HPDE6-E6E7 (cell line): ENCODE data around the gene DNAJC15.
"Not testable (repeated sequence)": the region's sequence is repeated elsewhere in the genome, so short reads cannot be mapped to it uniquely, and the experiment has no call there.

Source experiments
- DNase-seq: peaks from one replicate; pipeline ENCODE4 v3.0.0; 2011; ENCODE audit warnings: missing footprints; ENCODE audit errors: extremely low spot score

Gene DNAJC15

DNA sequence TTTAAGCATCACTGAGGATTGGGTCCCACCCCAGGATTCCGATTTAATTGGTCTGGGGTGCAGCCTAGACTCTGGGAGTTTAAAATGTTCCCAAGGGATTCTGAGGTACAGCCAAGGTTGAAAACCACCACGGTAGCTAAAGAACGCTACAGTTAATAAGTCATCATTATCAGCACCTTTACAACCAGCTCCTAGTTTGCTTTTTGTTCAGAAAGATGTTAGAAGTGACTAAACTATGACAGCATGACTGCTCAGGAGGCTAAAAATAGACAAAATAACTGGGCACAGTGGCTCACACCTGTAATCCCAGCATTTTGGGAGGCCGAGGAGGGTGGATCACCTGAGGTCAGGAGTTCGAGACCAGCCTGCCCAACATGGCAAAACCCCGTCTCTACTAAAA lies 19.7 kb upstream of the DNAJC15 start:
- no peak for DNase-seq

DNA sequence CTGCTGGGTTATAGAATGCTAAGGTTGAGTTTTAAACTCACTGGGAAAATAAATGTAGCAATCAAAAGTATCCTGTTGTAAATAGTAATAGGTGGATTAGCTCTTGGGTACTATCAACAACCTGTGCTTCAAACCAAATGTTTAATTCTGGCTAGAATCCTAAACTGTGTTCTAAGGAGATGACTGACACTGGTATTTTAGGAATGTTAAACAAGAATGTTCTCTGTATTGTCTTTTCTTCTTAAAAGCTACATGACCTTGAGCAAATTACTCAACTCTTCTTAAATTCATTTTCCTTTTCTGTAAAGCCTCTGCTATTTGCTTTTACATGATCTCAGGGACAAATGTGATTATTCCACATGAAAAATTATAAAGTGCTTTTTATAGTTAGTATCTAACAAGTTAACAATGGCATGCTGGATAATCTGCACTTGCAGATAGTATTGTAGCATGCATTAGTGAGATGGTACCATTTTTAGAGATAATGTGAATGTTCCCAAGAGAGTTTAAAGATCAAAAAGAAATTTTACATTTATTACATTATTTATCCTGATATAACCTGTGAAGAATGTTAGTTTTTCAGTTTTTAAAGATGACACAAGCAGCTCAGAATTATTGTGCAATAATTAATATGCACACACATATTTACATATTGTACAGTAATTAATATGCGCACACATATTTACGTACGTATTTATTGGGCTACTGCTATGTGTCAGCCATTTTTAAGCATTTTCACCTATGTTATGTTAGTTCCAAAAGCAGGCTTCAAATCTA lies 17.7 kb upstream of the DNAJC15 start:
- no peak for DNase-seq

- DNase-seq, result no peak
These were observed 16.3 kb upstream of the DNAJC15 start for GRCh38 chr13:43006893-43007631.

DNA sequence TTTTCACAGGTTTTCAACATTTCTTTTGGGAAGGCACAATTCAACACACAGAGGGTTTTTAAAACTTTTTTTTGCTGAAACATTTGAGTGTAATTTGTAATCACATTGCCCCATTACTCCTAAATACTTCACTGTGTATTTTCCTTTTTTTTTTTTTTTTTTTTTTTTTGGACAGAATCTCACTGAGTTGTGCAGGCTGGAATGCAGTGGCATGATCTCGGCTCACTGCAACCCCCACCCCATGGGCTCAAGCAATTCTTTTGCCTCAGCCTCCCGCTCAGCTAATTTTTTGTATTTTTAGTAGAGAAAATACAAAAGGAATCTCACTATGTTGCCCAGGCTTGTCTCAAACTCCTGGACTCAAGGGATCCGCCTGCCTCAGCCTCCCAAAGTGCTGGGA lies 14.8 kb upstream of the DNAJC15 start:
- DNase-seq, result no peak

DNA sequence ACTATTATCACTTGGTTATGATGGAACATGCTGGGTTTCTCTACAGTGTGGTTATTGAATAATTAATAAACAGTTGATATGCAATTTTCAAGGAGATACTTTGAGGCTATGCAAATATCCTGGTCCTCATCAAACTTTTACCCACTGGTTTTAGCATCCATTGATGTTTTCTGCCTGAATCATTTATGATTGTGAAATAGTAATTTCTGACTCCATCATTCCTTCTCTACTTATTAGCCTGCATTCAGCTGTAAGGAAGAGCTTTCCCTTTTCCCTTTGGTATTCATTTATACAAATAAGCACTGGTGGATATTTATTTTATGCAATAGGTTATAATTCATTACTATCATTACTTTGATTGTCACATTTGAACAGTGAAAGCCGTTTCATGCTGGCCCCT lies 13.9 kb upstream of the DNAJC15 start:
- no peak for DNase-seq

DNA sequence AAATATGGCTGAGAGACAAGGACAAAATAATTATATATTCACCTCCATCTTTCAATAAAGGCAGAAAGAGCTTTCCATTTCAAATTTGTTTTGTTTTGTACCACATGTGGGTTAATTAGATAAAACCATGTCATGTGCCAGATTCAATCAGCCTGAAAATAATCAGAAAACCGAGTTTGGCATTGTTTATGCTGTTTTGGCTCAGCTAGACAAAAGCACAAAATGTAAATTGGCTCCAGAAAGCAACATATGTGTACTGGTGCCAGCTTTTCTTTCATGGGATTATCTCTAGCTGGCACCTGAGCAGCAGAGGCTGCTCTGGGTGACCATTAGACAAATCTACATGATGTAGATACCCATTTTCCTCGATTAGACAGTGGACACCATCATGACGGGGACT lies 9.2 kb upstream of the DNAJC15 start:
- DNase-seq, result no peak

DNA sequence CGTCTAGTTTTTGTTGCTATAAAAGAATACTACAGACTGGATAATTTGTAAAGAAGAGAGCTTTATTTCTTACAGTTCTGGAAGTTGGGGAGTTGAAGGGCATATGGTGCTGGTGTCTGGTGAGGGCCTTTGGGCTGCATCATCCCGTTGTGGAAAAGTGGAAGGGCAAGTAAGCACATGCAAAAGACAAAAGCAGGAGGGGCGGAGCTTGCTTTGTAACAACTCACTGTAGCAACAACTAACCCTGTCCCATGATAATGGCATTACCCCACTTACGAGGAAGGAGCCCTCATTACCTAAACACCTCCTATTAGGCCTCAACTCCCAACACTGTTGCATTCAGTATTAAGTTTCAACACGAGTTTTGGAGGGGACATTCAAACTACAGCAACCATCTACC lies 7.2 kb upstream of the DNAJC15 start:
- no peak for DNase-seq

- DNase-seq, result no peak
These were observed 3.6 kb upstream of the DNAJC15 start for GRCh38 chr13:43019811-43020210.

GRCh38 chr13:43020794-43021193 lies 2.6 kb upstream of the DNAJC15 start:
- no peak for DNase-seq

- no peak for DNase-seq
These were observed 1.3 kb upstream of the DNAJC15 start for GRCh38 chr13:43021926-43022670.

DNA sequence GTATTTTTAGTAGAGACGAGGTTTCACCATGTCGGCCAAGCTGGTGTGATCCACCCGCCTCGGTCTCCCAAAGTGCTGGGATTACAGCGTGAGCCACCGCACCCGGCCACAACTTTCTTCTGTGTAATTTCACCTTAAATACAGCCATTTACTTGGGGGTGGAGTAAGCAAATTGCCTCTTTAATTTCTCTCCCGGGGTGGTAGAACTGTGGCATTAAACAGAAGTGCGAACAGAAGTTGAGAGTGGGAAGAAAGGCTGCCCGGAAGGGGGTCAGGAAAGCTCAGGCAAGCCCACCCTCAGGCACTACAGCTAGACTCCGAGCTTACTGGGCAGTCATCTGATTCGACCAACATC lies 475 bp upstream of the DNAJC15 start:
- DNase-seq, result no peak

- DNase-seq, result no peak
These were observed 2.9 kb downstream of the DNAJC15 start for GRCh38 chr13:43026262-43026661.

- DNase-seq, result no peak
These were observed 7.2 kb downstream of the DNAJC15 start for GRCh38 chr13:43030548-43030947.

GRCh38 chr13:43031881-43032280 lies 8.5 kb downstream of the DNAJC15 start:
- no peak for DNase-seq

GRCh38 chr13:43033038-43033437 lies 9.7 kb downstream of the DNAJC15 start:
- no peak for DNase-seq

- no peak for DNase-seq
These were observed 13.2 kb downstream of the DNAJC15 start for GRCh38 chr13:43036351-43037250.

- no peak for DNase-seq
These were observed 16.6 kb downstream of the DNAJC15 start for GRCh38 chr13:43039966-43040365.

- not testable (repeated sequence) for DNase-seq
These were observed 17.4 kb downstream of the DNAJC15 start for GRCh38 chr13:43040581-43041368.

GRCh38 chr13:43041369-43041921 lies 18.1 kb downstream of the DNAJC15 start:
- DNase-seq, result no peak

GRCh38 chr13:43042410-43042921 lies 19.1 kb downstream of the DNAJC15 start:
- DNase-seq, result no peak
